Astrocyte of the spinal cord (primary cell): ENCODE measurements around the gene DYSF.

Experiments
- DNase-seq: peaks from one replicate; pipeline ENCODE4 v3.0.0; 2011; ENCODE audit warnings: low read depth, low spot score
- H3K4me3 ChIP-seq: 2 replicates; pipeline ENCODE4 v1.5.1; 2011; ENCODE audit warnings: low read depth, mild to moderate bottlenecking, low read length, moderate library complexity
- in situ Hi-C: cut with HindIII; loops from 2 replicates; pipeline ENCODE4 v1.10.0; 2017; ENCODE audit warnings: low sequenced_read_pairs
- TF ChIP-seq, protein P1 (sequence below): IDR thresholded peaks from 2 replicates; pipeline ENCODE4 v1.5.1; 2012; ENCODE audit warnings: low read depth, mild to moderate bottlenecking, low read length, inconsistent platforms

The DYSF gene

DNA sequence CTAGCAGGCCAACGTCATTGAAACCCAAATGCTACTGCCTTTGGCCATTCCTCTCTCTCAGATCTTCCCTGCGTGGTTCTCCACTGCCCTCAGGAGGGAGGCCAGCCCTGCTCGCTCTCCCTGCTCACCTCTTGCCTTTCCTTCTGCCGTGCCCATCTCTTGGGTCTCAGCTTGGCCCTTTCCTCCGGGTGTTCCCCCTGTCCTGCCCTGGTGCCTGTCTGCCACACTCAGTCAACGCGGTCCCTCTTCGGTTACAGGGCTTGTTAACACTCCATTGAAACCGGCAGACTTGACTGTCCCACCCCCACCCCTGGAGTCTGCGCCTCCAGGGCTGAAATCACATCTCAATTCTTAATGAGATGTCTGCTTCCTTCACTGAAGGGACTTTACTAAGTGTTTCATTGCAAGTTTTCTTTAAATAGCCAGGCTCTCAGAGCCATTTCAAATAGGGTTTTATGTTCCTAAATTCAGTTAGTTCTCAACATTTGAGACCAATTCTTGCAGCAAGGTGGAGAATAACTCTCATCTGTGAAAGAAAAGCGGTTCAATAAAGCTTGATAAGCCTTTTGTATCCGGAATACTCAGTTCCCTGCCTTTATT is 237.6 kb downstream of the DYSF start:
- DNase-seq, result no peak
- in situ Hi-C loops, result no loop called here
- no peak overlapping the region for H3K4me3 ChIP-seq
- TF ChIP-seq, protein P1, sequence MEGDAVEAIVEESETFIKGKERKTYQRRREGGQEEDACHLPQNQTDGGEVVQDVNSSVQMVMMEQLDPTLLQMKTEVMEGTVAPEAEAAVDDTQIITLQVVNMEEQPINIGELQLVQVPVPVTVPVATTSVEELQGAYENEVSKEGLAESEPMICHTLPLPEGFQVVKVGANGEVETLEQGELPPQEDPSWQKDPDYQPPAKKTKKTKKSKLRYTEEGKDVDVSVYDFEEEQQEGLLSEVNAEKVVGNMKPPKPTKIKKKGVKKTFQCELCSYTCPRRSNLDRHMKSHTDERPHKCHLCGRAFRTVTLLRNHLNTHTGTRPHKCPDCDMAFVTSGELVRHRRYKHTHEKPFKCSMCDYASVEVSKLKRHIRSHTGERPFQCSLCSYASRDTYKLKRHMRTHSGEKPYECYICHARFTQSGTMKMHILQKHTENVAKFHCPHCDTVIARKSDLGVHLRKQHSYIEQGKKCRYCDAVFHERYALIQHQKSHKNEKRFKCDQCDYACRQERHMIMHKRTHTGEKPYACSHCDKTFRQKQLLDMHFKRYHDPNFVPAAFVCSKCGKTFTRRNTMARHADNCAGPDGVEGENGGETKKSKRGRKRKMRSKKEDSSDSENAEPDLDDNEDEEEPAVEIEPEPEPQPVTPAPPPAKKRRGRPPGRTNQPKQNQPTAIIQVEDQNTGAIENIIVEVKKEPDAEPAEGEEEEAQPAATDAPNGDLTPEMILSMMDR, result no peak

DNA sequence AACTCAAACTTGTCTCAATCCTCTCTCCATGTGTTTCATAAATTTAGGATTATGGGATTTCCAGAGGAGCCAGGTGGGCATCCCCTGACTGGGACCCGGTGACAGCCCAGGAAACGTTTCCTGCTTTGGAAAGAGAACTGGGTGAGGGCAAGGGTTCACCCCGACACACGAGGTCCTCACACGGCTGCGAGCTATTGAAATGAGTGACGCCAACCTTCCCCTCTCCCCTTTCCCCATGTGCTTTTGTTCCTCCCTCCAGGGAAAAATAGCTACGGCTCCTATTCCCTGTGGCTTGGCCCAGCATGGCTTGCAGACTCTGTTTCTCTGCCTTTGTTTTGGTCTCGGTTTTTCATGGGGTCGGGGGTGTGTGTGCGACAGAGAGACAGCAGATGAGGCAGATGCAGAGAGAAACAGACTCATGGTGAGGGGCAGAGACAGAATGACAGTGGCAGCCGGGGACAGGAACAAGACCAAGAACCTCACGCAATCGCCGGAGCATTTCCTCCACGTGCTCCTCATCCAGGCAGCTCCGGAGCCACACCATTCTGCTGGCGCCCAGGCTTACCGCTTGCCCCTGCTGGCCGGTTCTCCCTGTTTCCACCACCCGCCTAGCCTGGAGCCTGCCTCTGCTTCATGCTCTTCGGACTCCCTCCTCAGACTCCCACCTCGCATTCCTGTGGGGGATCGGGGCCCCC is 238.5 kb downstream of the DYSF start:
- in situ Hi-C loops, result no loop called here
- TF ChIP-seq, protein P1, result no peak
- no peak for DNase-seq

DNA sequence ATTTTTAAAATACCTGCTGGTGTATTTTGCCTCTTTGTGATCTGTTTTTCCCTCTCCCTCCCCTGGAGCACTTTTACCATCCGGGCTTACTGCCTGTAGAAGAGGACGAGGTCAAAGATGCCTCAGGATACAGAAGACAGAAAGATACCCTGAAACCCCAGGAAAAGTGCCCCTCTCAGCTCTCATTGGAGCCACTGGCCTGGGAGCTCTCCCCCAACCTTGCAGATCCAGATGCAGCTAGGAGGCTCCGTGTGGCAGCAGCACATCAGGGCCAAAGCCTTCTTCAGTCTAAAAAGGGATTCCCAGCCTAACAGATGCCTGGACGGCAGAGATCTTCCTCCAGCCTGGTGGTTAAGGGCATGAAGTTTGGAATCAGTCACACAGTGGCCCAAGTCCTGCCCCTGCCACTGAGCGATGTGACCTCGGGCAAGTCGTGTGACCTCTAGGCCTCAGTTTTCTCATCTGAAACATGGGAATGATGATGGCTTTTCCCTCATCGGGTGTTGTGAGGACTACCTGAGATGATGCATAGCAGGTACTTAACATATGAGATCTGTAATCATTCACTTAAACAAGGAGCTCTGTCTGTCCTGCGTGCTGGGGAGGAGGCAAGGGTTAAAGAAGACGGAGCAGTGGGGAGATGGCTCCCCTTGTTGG is 239.4 kb downstream of the DYSF start:
- DNase-seq, result no peak
- in situ Hi-C loops, result no loop called here
- TF ChIP-seq, protein P1, result no peak
- H3K4me3 ChIP-seq, result no peak overlapping the region

More for the DNA sequence above, 238.5 kb downstream of the DYSF start:
- no peak overlapping the region for H3K4me3 ChIP-seq

DNA sequence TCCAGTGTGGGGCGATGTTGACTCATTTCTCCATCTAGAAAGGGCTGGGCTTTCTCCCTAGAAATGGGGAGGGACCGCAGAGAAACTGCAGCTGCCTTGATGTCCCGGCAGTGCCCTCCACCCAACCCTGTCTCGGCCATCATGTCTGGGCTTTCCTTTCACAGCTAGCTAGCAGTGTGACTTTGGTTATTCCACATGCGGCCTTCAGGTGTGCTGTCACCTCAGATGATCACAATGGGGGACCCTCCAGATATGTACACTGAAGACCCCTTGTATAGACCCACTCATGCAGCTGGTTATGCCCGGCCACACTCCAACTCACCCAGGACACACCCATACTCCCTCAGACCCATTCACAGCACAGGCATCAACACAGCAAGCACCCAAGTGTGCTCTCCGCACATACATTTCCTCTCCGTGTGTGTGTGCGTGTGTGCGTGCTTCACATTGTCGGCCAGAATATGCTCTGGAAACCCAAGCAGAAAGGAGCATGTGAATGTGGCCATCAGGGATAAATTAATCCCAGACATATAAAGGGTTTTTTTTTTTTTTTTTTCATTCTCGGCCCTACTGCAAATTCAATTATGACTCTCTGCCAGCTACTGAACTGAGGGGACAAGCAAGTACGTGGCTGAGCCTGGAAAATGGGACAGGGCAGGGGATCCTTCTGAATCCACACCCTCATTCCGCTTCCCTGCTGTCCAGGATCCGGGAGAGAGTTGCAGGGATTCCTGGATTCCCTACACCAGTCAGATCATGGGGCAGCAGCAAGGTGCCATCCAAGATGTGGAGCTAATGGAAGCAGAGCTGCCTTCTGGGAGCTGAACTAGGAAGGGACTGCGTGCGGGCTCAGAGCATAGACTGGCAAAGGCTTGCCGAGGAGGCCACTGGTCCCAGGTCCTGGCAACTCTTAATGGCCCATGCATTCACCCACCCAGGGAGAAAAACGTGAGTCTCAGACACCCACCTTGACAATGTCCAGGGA is 240.2 kb downstream of the DYSF start:
- TF ChIP-seq, protein P1, result no peak
- in situ Hi-C loops, result no loop called here
- no peak for DNase-seq
- no peak overlapping the region for H3K4me3 ChIP-seq

DNA sequence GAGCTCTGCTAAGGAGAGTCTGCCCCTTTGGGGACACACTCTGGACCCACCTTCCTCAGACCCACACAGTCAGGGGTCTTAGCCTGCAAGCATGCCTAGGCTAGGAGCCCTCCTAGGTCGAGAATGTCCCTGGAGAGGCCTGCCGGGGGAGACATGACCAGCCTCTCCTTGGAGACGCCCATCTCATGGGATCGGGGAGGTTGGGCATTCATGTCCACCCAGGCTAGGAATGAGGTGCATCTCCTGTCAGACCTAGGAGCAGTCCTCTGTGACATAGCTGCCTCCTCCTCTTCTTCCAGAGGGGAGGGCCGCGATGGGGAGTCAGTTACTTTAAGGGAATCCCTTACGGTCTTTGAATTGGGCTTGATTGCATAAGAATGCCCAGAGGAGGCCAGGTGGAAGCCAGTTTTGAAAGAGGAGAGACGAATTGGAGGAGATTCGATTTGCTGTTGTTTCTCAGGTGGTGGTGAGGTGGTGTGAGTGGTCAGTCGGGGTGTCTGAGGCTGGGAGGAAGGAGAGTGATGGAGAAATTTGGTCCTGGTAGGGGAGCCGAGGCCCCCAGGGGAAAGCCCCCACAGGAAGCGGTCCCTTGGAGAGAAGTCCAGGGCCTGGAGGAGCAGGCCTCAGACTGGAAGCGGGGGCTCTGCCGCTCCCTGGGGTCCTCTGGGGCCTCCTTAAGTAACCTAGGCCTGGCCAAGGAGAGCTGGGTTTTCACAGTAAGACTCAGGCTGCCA is 241.3 kb downstream of the DYSF start:
- H3K4me3 ChIP-seq, result no peak overlapping the region
- in situ Hi-C loops, result no loop called here
- TF ChIP-seq, protein P1, result no peak
- DNase-seq, result no peak
